Measurements from ENCODE around the gene MCCD1.
A peak's percentile ranks its signal among the peaks of the same experiment; 100 is the strongest.
"Not testable (repeated sequence)": the region's sequence is repeated elsewhere in the genome, so short reads cannot be mapped to it uniquely, and the experiment has no call there.

MCCD1 gene

DNA sequence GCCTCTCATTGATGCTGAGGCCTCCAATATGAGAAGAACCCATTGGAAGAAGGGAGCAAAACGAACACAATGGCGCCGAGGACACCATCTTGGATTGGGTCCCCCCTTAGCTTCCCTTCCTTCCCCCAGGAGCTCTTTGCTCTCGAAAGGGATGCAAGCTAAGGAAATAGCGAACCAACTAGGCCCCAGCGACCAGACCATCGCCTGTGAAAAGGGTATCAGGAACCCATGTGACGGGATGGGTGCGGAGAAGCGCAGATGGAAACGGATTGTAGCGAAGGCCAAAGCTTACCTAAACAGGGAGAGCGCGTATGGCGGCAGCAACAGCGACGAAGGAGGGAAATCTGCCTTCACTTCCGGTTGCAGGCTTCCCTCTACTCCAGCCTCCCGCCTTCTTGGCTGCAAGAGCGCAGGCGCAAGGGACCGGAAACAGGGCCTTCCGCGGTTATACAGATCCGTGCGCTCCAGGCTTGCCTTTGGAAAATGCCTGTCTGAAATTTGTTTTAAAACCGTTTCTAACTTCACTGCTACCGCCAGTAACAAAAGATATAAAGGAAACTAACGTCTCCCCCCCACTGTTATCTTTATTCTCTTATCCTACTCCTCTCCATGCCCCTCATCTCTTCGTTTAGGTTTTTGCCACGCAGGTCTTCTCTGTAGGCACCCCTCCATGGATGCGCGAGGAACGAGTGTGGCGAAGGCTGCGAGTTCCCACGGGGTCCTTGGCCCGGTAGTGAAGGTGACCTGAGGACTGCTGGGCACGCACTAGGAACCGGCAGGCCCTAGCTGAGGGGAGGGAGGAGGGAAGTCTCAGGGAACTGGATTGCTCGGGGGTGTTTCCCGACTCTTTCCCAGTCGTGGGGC is 13.1 kb downstream of the MCCD1 start, which contains the start of gene DDX39B:
TSS of gene DDX39B (minus strand) at position 346 of the 864 bp plus-strand sequence. CDS start 1,471 bp downstream, outside the sequence.
- peak; percentile 89 for DNase-seq (ENCODE audit: low read depth, low spot score)

DNA sequence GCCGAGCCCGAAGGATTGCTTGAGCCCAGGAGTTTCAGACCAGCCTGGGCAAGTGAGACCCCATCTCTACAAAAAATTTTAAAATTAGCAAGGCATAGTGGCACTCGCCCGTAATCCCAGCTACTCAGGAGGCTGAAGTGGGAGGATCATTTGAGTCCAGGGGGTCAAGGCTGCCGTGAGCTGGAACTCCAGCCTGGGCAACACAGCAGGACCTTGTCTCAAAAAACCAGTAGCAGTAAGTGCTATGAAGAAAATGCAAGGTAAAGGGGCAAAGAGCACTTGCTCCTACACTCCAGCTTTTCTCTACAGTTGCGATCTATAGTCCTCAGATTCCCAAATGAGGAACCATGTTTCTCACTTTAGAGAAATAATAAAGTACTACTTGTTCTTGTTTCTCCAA is 14.9 kb downstream of the MCCD1 start:
- no peak for DNase-seq (ENCODE audit: low read depth, low spot score)

DNA sequence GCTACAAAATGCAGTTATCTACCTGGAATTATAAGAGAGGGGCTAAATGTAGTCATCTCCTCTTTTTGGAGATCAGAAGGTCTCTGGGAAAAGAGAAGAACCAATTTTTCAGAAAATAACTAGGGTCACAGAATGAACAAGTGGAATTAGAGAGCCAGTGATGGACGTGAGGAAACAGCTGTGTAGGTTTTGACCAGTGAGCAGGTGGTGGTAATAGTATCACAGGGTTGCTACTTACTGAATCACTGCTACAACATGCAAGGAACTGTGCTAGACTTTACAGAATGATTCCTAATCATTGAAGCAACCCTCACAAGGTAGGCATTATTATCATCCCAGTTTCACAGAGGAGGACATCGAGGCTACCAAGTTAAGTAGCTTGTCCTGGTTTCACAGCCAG is 15.9 kb downstream of the MCCD1 start:
- DNase-seq (ENCODE audit: low read depth, low spot score), result no peak

DNA sequence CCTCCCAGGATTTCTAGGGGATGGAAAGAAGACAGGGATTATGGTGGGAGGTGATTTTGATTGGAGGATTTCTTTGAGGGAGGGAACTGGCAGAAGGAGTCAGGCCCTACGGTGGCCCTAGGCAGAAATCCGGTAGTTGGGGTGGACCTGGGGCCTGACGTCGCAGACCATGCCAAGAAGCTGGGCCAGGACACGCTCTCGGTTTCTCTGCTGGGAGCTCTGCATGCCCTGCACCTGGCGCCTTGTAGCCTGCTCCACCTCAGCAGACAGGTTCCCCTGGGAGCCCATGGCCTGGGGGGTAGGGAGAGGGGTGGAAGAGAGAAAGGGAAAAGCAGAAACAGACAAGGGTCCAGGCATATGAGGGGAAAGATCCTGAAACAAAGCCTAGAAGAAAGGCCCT is 16.5 kb downstream of the MCCD1 start:
- no peak for DNase-seq (ENCODE audit: low read depth, low spot score)

DNA sequence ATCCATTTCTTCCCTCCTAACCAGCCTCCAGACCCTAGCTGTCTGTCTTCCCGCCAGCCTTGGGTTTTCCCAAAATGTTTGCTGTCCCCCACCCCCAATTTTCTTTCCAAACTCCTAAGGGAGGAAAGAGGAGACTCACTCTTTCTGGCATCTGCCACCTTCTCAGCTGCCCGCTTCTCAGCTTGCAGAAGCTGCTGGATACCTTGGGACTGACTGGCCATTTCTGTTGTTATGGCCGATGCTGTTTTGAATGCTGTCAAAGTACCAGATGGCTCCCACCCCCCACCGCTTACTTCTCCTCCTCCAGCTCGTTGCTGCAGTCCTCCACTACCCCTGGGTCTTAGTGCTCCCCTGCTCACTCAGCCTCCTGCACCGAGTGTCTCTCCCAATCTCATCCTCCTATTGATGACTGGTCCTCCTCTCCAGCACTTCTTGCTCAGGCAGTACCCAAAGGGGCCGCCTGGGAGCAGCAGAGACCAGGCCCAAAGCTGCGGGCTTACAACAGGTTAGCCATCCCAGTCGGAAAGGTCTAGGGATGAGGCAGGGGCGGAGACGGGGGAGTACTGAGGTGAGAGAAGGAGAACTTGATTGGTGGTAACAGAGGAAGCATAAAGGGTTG is 17.7 kb downstream of the MCCD1 start, which contains the start of gene ATP6V1G2:
TSS of gene ATP6V1G2 (minus strand) at position 270 of the 619 bp plus-strand sequence. CDS start at position 221, 49 bp downstream.
- peak; percentile 98 for DNase-seq (ENCODE audit: low read depth, low spot score)

DNA sequence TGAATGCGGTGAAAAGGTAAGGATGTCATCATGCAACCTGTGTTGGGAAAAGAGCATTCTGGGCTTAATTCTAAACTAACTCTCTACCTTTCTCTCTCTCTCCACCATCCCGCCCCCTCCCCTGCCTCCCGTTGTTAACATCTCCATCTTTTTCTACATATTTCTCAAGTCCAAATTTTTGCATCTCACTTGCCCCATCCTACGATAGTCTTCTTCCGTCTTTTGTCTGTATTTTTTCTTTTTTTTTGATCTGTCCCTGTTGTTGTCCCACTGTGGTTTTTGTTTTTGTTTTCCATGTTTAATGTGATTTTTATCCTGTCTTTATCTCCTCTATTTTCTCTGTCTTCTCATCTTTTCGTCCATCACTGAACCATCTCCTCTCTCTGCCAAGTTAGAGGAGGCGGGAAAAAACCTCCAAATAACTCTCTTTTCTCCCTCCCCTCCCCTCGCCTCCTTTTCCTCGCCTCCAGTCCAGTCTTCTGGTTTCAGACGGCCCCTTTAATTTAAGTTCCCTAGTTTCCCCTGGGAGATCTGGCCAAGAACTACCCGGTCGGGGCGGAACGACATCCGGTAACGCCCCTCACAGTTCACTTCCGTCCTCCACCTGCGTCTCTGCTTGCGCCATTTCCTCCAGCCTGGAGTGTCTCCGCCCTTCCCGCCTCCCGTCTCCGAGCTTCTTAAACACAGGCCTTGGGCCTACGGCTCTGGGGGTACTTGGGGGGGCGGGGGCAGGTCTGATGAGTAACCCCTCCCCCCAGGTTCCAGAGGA is 18.4 kb downstream of the MCCD1 start, which contains the start of gene NFKBIL1:
TSS of gene NFKBIL1 (plus strand) at position 651 of the 769 bp plus-strand sequence. CDS start at position 738, 87 bp downstream.
- DNase-seq (ENCODE audit: low read depth, low spot score), result peak; percentile 97

DNA sequence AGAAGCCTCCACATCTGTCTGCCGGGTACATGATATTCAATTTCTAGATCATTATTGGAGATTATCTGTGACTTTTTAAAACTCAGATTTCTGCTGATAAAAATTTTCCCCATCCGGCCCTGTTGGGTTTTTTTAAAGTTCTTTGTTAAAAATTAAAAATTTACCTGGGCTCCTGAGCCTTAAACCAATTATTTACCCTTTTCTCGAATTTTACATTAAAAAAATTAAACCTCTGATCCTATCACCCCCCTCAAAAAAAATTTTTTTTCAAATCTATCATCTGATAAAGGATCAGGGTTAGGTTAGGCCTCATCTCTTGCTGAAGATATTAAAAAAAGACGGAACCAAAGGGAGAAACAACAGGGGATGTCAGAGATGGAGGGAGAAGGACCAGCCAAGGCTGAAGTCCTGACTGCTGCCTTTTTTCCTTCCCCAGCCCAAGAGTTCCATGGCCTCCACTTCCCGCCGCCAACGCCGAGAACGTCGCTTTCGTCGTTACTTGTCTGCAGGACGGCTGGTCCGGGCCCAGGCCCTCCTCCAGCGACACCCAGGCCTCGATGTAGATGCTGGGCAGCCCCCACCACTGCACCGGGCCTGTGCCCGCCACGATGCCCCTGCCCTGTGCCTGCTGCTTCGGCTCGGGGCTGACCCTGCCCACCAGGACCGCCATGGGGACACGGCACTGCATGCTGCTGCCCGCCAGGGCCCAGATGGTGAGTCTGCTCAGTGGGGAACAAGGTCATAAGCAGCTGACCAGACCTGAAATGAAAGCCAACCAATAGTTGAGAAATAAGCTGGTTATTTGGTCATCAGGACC is 19.2 kb downstream of the MCCD1 start:
- DNase-seq (ENCODE audit: low read depth, low spot score), result no peak

DNA sequence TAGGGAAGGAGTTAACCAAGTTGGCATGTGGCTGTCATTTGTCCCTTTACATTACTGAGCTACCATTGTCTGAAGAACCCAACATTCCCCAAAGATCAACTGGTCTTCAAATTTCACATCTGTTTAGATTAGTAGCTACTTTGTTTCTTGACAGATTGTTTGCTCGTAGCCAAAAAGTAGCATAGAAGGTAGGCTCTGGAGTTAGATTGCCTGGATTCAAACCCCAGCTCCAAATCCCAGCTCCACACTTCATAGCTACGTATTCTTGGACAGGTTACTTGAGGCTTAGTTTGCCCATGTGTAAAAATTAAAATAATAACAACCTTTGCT is 19.7 kb downstream of the MCCD1 start:
- no peak for DNase-seq (ENCODE audit: low read depth, low spot score)

DNA sequence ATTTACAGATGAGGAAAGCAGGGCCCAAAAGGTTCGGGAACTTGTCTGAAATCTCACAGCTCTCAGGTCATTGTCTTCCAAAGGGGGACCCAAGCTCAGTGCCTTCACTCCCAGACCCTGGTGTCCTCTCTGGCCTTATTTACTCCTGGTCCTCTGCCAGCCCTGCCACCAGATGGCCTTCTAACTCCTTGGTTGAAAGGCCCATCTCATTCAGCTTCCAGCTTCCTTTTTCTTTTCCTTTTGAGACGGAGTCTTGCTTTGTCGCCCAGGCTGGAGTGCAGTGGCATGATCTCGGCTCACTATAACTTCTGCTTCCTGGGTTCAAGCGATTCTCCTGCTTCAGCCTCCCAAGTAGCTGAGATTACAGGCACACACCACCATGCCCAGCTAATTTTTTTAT is 22.6 kb downstream of the MCCD1 start:
- not testable (repeated sequence) for DNase-seq (ENCODE audit: low read depth, low spot score)

DNA sequence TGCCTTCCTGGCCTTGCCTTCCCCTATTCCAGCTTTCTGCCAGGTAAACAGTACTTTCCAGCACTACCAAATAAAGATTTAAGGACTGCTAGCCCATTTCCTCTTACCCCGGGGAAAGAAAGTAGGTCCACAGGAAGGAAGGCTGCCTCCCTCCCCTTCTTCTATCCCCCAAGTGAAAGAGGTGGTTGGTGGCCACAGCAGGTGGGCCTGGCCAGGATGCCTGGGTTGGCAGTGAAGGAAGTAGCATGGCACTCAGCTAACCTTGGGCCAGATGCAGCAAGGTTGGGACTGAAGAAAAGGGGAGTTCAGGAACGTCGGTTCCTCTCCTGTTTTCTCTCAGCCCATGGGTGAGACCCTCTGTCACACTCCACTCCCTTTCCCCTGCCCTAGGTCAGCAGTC is 27.5 kb downstream of the MCCD1 start:
- no peak for DNase-seq (ENCODE audit: low read depth, low spot score)

DNA sequence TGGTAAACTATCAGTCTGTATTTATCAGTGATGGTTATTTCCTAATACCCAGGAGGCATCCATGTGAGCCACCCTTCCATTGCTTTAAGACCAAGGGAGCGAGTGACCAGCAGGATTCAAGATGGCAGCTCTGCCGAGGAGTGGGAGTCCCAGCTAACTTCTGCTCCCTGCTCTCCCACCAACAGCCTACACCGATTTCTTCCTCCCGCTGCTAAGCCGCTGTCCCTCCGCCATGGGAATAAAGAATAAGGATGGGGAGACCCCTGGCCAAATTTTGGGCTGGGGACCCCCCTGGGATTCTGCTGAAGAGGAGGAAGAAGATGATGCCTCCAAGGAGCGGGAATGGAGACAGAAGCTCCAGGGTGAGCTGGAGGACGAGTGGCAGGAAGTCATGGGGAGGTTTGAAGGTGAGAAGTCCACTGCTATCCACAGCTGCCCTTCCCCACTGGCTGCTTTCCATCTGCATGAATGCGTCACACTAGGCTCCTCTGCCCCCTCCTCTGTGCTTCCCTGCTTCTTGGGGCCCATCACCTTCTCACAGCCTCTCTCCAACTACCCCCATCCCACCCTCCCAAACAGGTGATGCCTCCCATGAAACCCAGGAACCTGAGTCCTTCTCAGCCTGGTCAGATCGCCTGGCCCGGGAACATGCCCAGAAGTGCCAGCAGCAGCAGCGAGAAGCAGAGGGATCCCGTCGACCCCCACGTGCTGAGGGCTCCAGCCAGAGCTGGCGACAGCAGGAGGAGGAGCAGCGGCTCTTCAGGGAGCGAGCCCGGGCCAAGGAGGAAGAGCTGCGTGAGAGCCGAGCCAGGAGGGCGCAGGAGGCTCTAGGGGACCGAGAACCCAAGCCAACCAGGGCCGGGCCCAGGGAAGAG is 28.9 kb downstream of the MCCD1 start:
- no peak for DNase-seq (ENCODE audit: low read depth, low spot score)

DNA sequence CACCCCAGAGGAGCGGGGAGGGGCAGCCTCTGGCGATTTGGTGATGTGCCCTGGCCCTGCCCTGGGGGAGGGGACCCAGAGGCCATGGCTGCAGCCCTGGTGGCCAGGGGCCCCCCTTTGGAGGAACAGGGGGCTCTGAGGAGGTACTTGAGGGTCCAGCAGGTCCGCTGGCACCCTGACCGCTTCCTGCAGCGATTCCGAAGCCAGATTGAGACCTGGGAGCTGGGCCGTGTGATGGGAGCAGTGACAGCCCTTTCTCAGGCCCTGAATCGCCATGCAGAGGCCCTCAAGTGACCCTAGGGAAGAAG is 29.5 kb downstream of the MCCD1 start:
- DNase-seq (ENCODE audit: low read depth, low spot score), result no peak

DNA sequence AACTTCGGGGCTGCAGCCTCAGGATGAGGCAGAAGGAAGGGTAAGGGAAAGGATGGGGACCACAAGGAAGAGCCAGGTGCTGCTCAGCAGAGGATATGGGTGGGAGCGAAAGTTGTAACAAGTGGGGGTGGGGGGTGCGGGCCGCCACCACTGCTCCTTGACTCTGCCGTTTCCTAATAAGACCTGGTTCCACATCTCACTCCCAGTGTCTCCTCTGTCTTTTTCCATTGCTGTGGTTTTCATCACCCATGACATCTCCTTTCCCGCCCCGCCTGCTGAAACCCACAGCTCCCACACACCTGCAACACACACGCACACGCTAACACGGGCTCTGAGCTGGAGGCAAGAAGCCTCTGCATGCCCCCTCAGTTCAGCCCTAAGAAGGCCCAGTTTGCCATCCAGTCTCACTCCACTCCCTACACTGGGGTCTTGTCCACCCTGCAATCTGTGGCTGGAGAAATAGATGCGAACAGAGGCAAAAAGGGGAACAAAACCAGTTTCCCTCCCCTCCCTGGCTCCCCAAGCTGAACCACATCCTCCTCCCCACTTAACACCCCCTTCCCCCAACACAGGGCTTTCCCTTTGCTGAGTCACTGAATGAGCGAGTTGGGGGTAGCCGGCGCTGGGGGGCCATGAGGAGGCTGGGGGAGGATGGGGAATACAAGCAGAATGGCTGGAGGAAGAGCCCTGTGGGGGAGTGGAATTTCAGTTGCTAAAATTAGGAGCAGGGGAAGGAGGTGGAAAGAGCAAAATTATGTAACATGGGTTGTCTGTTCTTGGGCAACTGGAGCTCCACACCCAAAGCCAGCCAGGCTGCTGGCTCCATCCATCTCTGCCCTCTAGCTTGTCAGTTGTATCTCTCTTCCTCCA is 30.1 kb downstream of the MCCD1 start:
- DNase-seq (ENCODE audit: low read depth, low spot score), result no peak

DNA sequence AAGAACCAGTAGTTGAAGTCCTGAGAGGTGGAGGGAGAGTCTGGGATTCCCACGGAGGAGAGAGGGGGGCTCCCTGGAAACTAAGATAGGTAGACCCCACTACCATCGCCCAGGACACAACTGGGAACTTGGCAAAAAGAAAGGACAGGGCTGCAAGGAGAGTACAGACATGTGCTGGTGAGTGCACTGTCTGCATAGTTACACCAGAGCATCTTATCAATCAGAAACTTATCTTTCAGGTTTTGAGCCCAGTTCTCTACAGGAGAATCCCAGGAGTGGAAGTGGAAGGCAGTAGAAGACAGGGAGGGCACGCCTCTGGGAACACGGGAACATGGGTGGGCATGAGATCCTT is 30.8 kb downstream of the MCCD1 start:
- no peak for DNase-seq (ENCODE audit: low read depth, low spot score)

DNA sequence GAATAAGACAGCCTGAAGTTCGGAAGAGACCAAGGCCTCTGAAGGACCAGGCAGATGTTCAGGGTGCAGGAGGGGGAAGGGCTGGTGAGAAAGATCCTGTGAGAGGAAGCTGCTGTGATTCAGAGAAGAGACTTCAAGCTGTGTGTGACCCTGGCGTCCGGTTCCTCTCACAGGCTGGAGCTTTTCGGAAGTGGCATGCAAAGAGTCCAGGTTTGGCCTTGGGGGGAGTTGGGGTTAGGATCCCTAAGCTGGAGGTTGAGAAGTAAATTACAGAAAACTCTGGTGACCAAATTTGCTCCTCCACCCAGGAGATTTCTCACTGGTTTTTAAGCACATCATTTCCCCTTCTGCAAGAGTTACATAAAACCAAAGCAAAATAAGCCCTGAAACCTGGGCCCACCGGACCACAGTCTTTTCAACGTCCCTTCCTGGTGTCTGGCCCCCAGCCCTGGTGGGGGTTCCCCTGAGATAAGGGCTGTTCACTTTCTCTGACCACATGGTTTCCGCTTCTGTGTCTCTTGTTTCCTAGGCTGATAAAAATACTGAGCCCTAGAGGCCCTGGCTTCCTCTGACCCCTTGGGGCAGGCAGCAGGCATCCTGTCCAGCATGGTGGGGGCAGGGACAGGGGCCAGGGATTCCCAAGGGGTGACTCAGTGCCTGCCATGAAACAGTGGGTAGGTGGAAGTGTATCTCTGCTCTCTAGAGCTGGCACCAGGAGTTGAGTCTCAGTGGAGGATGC is 31.4 kb downstream of the MCCD1 start:
- no peak for DNase-seq (ENCODE audit: low read depth, low spot score)

DNA sequence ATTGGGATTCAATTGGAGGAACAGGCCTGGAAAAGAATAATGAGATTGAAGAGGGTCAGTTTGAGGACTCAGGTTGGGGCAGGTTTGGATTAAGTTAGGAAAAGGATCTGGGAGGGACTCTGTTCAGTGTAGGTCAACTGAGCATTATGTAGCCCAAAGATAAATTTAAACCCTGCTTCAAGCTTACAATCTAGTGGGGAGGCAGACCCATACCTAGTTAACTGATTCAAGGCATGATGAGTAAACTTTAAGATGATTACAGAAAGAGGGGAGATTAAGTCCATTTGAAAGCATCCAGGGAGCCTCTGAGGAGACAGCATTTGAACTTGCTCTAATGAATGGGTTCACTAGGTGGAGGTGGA is 31.9 kb downstream of the MCCD1 start:
- DNase-seq (ENCODE audit: low read depth, low spot score), result no peak

DNA sequence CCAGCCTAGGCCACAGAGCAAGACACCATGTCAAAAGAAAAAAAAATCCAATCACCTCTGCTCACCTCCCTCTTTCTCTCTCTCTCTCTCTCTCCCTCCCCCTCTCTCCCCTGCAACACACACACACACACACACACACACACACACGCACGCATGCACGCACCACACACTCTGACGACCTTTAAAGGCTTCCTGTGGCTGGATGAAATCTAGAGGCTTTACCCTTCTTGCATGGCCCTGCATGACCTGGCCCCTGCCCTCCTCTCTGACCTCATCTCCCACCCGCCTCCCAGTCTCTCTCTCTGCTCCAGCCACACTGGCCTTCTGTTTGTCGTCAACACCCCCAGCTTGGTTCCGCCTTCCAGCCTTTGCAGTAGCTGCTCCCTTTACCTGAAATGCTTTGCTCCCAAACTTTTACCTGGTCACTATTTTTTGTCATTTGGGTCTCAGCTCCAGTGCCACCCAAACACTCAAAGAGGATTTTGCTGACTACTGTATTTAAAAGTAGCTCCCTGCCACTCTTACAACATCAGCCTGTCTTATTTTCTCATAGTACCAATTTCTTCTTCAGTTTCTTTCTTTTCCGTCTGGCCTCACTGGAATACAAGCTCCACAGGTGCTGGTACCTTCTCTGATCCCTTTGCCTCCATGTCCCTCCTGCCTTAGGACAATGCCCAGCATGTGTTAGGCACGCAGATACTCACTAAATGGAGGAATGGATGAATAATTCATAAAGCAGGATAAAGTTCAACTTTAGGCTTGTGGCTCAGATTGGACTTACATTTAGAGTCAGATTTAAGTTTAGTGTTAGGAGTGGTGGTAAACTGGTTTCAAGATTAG is 39.0 kb downstream of the MCCD1 start:
- DNase-seq (ENCODE audit: low read depth, low spot score), result no peak

DNA sequence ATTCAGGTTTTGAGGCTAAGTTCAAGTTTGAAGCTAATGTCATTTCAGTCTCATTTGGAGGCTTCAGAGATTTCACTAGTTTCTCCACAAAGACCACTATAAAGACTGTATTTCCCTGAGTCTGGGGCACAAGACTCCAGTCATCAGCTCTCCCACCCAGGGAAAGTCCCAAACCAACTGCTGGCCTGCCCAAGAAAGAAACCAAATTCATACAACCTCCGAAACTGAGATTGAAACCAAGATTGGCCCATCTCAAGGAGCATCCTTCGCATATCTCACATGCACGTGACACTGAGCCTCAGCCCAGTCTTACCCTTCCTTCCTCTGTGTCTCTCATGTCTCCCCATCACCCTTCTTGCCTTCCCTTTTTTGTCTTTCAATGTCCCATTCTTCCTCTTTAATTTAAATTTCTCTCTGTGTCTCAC is 39.8 kb downstream of the MCCD1 start:
- no peak for DNase-seq (ENCODE audit: low read depth, low spot score)

All from iPS DF 19.7 (cell line).